Measurements from ENCODE around the gene HMX1.

HMX1 gene

GRCh38 chr4:8867624-8868320 lies 3.9 kb downstream of the HMX1 start:
- DNase-seq (ENCODE audit: low read depth): no peak

GRCh38 chr4:8866828-8867623 lies 4.6 kb downstream of the HMX1 start:
- DNase-seq (ENCODE audit: low read depth): no peak

GRCh38 chr4:8866421-8866820 lies 5.2 kb downstream of the HMX1 start:
- no peak for DNase-seq (ENCODE audit: low read depth)

- no peak for DNase-seq (ENCODE audit: low read depth)
Measured at GRCh38 chr4:8865681-8866310, 5.8 kb downstream of the HMX1 start.

- DNase-seq (ENCODE audit: low read depth): no peak
Measured at GRCh38 chr4:8864912-8865680, 6.5 kb downstream of the HMX1 start.

- no peak for DNase-seq (ENCODE audit: low read depth)
Measured at GRCh38 chr4:8863686-8864682, 7.7 kb downstream of the HMX1 start.

GRCh38 chr4:8862800-8863685 lies 8.6 kb downstream of the HMX1 start:
- no peak for DNase-seq (ENCODE audit: low read depth)

- no peak for DNase-seq (ENCODE audit: low read depth)
Measured at GRCh38 chr4:8862334-8862733, 9.3 kb downstream of the HMX1 start.

GRCh38 chr4:8861576-8862295 lies 9.9 kb downstream of the HMX1 start:
- DNase-seq (ENCODE audit: low read depth): no peak

- DNase-seq (ENCODE audit: low read depth): no peak
Measured at GRCh38 chr4:8860892-8861575, 10.6 kb downstream of the HMX1 start.

GRCh38 chr4:8860096-8860891 lies 11.3 kb downstream of the HMX1 start:
- DNase-seq (ENCODE audit: low read depth): no peak

GRCh38 chr4:8859550-8860095 lies 12.0 kb downstream of the HMX1 start:
- no peak for DNase-seq (ENCODE audit: low read depth)

GRCh38 chr4:8858701-8859210 lies 12.9 kb downstream of the HMX1 start:
- no peak for DNase-seq (ENCODE audit: low read depth)

- no peak for DNase-seq (ENCODE audit: low read depth)
Measured at GRCh38 chr4:8857766-8858700, 13.6 kb downstream of the HMX1 start.

GRCh38 chr4:8856835-8857621 lies 14.6 kb downstream of the HMX1 start:
- DNase-seq (ENCODE audit: low read depth): no peak

Measured in EH (cell line).